Kidney epithelial cell (primary cell): Measurements from ENCODE around the gene PICALM. TPM values are rescaled to one million over a fixed set of nuclear protein-coding genes. Genes with fewer than 3 reads are reported as not detected.
"Not testable (repeated sequence)": the region's sequence is repeated elsewhere in the genome, so short reads cannot be mapped to it uniquely, and the experiment has no call there.

Experiments used
- DNase-seq: peaks from one replicate; pipeline ENCODE4 v3.0.0-alpha.2; 2010; ENCODE audit warnings: low read depth
- H3K27me3 ChIP-seq: 2 replicates; pipeline ENCODE4 v1.6.0; 2011; ENCODE audit warnings: low read length; ENCODE audit not compliant: control insufficient read depth, insufficient read depth
- H3K36me3 ChIP-seq: 2 replicates; pipeline ENCODE4 v1.5.1; 2011; ENCODE audit warnings: low read length; ENCODE audit not compliant: control insufficient read depth, insufficient read depth
- H3K4me3 ChIP-seq: 2 replicates; pipeline ENCODE4 v1.5.1; 2011; ENCODE audit warnings: low read depth, mild to moderate bottlenecking, control low read depth, low read length
- total RNA-seq: library from RNA; depleted of rRNA; stranded (reverse); fragments of >200 nt; gene quantifications from 2 replicates; pipeline ENCODE4 v1.2.3, GENCODE V29; 2015
- TF ChIP-seq, protein P1 (sequence below): IDR thresholded peaks from 2 replicates; pipeline ENCODE4 v1.5.1; 2011; ENCODE audit warnings: mild to moderate bottlenecking, moderate library complexity, low read length, control low read depth, inconsistent platforms; ENCODE audit not compliant: insufficient read depth, poor library complexity, severe bottlenecking

PICALM gene
- total RNA-seq, 1 donor from 2014 or later: 294 TPM

DNA sequence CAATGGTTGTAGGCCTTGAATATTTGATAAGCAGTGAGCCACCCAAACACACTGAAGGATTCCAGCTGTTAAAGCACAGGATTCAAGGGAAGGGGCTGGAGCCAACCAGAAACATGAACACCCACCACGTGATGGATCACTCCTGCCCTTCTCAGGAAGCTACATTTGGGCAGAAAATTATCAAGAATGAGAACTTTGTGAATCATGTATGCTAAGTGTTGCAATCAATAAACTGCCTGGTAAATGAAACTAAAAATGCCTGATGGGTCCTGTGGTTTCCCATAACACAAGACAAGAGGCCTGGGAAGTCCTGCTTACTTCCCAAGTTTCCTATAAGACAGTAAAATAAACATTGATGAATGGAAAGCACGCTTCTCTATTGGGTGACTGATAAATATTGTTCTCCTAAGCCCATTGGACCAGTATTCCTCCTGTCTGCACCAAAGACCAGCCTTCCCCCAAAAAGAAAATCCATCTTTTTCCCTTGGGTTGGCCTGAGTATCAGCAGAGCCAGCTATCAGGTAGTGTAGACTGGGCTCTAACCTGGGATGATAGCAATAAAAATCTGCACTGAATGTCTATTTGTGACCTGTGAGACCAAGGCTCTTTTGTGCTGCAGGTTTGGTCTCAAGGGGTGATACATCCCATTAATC is 115.3 kb downstream of the PICALM start:
- Histone ChIP-seq H3K27me3 (no peaks in the 10 kb centered on the region), H3K36me3 (peaks cover 1% of the 10 kb centered on the region), H3K4me3 (no peak overlapping the region)
- no peak for DNase-seq
- TF ChIP-seq, protein P1, sequence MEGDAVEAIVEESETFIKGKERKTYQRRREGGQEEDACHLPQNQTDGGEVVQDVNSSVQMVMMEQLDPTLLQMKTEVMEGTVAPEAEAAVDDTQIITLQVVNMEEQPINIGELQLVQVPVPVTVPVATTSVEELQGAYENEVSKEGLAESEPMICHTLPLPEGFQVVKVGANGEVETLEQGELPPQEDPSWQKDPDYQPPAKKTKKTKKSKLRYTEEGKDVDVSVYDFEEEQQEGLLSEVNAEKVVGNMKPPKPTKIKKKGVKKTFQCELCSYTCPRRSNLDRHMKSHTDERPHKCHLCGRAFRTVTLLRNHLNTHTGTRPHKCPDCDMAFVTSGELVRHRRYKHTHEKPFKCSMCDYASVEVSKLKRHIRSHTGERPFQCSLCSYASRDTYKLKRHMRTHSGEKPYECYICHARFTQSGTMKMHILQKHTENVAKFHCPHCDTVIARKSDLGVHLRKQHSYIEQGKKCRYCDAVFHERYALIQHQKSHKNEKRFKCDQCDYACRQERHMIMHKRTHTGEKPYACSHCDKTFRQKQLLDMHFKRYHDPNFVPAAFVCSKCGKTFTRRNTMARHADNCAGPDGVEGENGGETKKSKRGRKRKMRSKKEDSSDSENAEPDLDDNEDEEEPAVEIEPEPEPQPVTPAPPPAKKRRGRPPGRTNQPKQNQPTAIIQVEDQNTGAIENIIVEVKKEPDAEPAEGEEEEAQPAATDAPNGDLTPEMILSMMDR: no peak

DNA sequence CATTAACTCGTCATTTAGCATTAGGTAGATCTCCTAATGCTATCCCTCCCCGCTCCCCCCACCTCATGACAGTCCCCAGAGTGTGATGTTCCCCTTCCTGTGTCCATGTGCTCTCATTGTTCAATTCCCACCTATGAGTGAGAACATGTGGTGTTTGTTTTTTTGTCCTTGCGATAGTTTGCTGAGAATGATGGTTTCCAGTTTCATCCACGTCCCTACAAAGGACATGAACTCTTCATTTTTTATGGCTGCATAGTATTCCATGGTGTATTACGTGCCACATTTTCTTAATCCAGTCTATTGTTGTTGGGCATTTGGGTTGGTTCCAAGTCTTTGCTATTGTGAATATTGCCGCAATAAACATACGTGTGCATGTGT is 116.8 kb downstream of the PICALM start:
- H3K27me3 ChIP-seq, DNase-seq: not testable (repeated sequence)

DNA sequence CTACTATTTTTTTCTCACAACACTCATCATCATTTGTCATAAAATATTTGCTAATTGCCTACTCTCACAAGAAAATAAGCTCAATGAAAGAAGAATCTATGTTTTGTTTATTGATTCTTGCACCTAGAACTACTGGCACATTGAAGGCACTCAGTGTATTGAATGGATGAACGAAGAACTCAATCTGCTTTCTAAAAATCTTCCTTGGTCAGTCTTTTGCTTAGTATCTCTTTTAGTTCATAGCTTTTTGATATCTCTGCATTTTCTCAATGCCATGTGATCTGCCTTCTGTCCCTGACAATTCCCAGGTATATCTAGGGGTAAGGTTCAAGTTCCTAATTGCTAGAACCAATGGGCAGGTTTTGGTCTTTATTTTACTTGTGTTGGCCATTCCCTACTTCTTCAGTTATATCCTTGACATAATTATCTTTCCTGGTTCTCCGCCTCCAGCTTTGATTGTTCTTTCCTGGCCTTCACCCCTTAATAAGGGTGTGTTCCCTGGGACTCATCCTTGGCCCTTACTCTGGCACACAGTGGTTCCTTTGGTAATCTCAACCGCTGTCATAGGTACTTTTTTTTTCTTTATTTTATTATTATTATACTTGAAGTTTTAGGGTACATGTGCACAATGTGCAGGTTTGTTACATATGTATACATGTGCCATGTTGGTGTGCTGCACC is 117.3 kb downstream of the PICALM start:
- Histone ChIP-seq H3K36me3 (peaks cover 1% of the 10 kb centered on the region), H3K4me3 (no peak overlapping the region), H3K27me3 (no peaks in the 10 kb centered on the region)
- TF ChIP-seq, protein P1: no peak
- no peak for DNase-seq

More for the DNA sequence above, 116.8 kb downstream of the PICALM start:
- H3K4me3 ChIP-seq, H3K36me3 ChIP-seq: not testable (repeated sequence)

DNA sequence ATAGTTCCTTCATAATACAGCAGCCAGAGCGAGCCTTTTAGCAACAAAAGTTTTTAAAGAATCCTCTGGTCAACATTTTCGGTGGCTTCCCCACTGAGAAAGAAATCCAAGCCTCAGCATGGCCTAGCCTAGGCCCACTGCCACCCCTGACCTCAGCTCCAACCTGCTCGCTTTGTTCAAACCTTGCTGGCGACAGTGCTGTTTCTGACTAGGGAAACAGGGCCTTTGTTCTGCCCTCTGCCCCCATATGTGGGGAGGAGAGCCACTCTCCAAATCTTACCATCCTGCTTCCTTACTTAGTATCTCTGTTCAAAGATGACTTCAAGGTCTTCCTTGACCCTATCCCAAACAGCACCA is 117.9 kb downstream of the PICALM start:
- Histone ChIP-seq H3K36me3 (peaks cover 1% of the 10 kb centered on the region), H3K27me3 (no peaks in the 10 kb centered on the region), H3K4me3 (no peak overlapping the region)
- DNase-seq: no peak
- TF ChIP-seq, protein P1: no peak

DNA sequence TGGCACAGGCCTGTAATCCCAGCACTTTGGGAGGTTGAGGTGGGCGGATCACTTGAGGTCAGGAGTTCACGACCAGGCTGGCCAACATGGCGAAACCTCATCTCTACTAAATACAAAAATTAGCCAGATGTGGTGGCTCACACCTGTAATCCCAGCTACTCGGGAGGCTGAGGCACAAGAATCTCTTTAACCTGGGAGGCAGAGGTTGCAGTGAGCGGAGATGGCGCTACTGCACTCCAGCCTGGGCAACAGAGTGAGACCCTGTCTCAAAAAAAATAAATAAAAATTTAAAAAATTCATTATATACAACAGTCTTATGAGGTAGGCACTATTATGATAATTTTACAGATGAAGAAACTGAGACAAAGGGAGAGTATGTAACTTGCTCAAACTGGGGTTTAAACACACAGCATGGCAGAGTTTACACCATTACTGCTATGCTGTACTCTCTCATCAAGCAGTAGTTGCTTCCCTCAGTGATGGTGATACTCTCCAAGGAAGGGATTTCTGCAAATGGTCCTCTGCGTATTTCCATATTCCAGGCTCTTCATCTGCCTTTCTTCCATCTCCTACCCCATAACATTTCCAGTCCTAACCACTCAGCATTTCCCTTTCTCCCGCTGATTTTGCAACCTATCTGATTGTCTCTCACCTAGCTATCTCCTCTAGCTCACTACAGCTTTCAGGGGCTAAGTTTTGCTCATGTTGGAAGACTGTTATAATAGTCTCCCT is 118.4 kb downstream of the PICALM start:
- TF ChIP-seq, protein P1: no peak
- DNase-seq: no peak
- H3K4me3 ChIP-seq: no peak overlapping the region
- H3K36me3 ChIP-seq: peaks cover 1% of the 10 kb centered on the region
- no peaks in the 10 kb centered on the region for H3K27me3 ChIP-seq

DNA sequence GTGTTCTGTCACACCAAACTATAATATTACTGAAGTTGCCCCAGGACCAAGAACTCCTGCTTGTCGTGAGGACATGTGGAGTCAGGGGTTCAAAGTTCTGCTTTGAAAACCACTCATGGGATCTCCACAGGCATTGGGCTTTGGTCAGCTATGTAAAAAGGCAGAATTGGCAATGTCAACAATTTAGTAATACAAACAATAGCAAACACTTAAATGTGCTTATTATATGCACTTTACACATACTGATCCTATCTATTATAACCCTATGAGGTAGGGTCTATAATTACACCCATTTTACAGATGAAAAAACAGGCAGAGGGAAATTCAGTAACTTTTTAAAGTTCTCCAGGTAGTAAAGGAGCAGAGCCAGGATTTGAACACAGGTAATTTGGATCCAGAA is 119.1 kb downstream of the PICALM start:
- Histone ChIP-seq H3K4me3 (no peak overlapping the region), H3K36me3 (peaks cover 1% of the 10 kb centered on the region), H3K27me3 (no peaks in the 10 kb centered on the region)
- no peak for DNase-seq
- TF ChIP-seq, protein P1: no peak
